ENCODE results near the gene FBLN2. TPM values are rescaled to one million over a fixed set of nuclear protein-coding genes. Genes with fewer than 3 reads are reported as not detected.

The FBLN2 gene
- total RNA-seq, 2 donors from 2014 or later, result 12.8 to 318 TPM

- WGBS, result 93% methylated on average over 18 of the region's 18 CpGs
- Histone ChIP-seq H3K9me3 (no peaks in the 10 kb centered on the region), H3K4me1 (replicated peaks) (no peaks in the 10 kb centered on the region), H3K36me3 (no peaks in the 10 kb centered on the region), H3K4me3 (no peak overlapping the region), H3K27me3 (replicated peaks; ENCODE audit: insufficient read depth) (no peaks in the 10 kb centered on the region), H3K27ac (no peak overlapping the region)
- no peak for DNase-seq (ENCODE audit: low spot score)
- intact Hi-C loops (cut with DNase I), result no loop called here
- TF ChIP-seq CTCF (IDR thresholded peaks at IDR 0.05) (no peak), POLR2A (IDR thresholded peaks at IDR 0.05) (no peak), POLR2AphosphoS5 (IDR thresholded peaks at IDR 0.05) (no peak)
Observed at GRCh38 chr3:13501958-13502790, 46.8 kb upstream of the FBLN2 start.

GRCh38 chr3:13502791-13503060 is 46.2 kb upstream of the FBLN2 start:
- no peak for DNase-seq (ENCODE audit: low spot score)
- Histone ChIP-seq H3K36me3 (no peaks in the 10 kb centered on the region), H3K4me3 (no peak overlapping the region), H3K9me3 (no peaks in the 10 kb centered on the region), H3K27me3 (replicated peaks; ENCODE audit: insufficient read depth) (no peaks in the 10 kb centered on the region), H3K27ac (no peak overlapping the region), H3K4me1 (replicated peaks) (no peaks in the 10 kb centered on the region)
- intact Hi-C loops (cut with DNase I), result no loop called here
- WGBS, result 97% methylated on average over 8 of the region's 8 CpGs
- TF ChIP-seq CTCF (IDR thresholded peaks at IDR 0.05), result no peak
- no peak for TF ChIP-seq POLR2AphosphoS5 (IDR thresholded peaks at IDR 0.05)
- TF ChIP-seq POLR2A (IDR thresholded peaks at IDR 0.05), result no peak

GRCh38 chr3:13504161-13504831 is 44.6 kb upstream of the FBLN2 start:
- intact Hi-C loops (cut with DNase I), result no loop called here

GRCh38 chr3:13505147-13506130 is 43.5 kb upstream of the FBLN2 start:
- no peaks in the 10 kb centered on the region for H3K9me3 ChIP-seq
- H3K4me1 ChIP-seq (replicated peaks), result no peaks in the 10 kb centered on the region
- H3K27me3 ChIP-seq (replicated peaks; ENCODE audit: insufficient read depth), result no peaks in the 10 kb centered on the region
- DNase-seq (ENCODE audit: low spot score), result no peak
- no peaks in the 10 kb centered on the region for H3K36me3 ChIP-seq
- no peak overlapping the region for H3K4me3 ChIP-seq
- WGBS, result 87% methylated on average over 16 of the region's 16 CpGs
- intact Hi-C loops (cut with DNase I), result no loop called here
- H3K27ac ChIP-seq, result no peak overlapping the region
- TF ChIP-seq POLR2AphosphoS5 (IDR thresholded peaks at IDR 0.05) (no peak), POLR2A (IDR thresholded peaks at IDR 0.05) (no peak), CTCF (IDR thresholded peaks at IDR 0.05) (no peak)

More at GRCh38 chr3:13504161-13504831, 44.6 kb upstream of the FBLN2 start:
- H3K9me3 ChIP-seq, result no peaks in the 10 kb centered on the region
- H3K27ac ChIP-seq, result no peak overlapping the region
- H3K36me3 ChIP-seq, result no peaks in the 10 kb centered on the region
- no peaks in the 10 kb centered on the region for H3K27me3 ChIP-seq (replicated peaks; ENCODE audit: insufficient read depth)
- no peak for TF ChIP-seq POLR2A (IDR thresholded peaks at IDR 0.05)
- TF ChIP-seq POLR2AphosphoS5 (IDR thresholded peaks at IDR 0.05), result no peak
- no peak for TF ChIP-seq CTCF (IDR thresholded peaks at IDR 0.05)
- H3K4me3 ChIP-seq, result no peak overlapping the region
- no peaks in the 10 kb centered on the region for H3K4me1 ChIP-seq (replicated peaks)
- DNase-seq (ENCODE audit: low spot score), result no peak
- 96% methylated on average over 23 of the region's 23 CpGs for WGBS
